TTC549 (cell line): ENCODE measurements around the gene CAPZB.

Source experiments
- FAIRE-seq: peaks from 2 replicates; lab custom pipeline; 2012; peaks lifted over from hg19 to GRCh38; lab: Jason Lieb, UNC

The CAPZB gene

GRCh38 chr1:19367584-19368041, 117.7 kb downstream of the CAPZB start:
- FAIRE-seq, result no peak

GRCh38 chr1:19366599-19367536, 118.5 kb downstream of the CAPZB start:
- no peak for FAIRE-seq

GRCh38 chr1:19365721-19366120, 119.6 kb downstream of the CAPZB start:
- no peak for FAIRE-seq

GRCh38 chr1:19363536-19364152, 121.7 kb downstream of the CAPZB start:
- no peak for FAIRE-seq

GRCh38 chr1:19361611-19362147, 123.7 kb downstream of the CAPZB start:
- no peak for FAIRE-seq

- FAIRE-seq, result no peak
Measured at GRCh38 chr1:19360843-19361610, 124.3 kb downstream of the CAPZB start.

- no peak for FAIRE-seq
Measured at GRCh38 chr1:19360432-19360831, 124.9 kb downstream of the CAPZB start.

GRCh38 chr1:19360016-19360415, 125.3 kb downstream of the CAPZB start:
- no peak for FAIRE-seq

- no peak for FAIRE-seq
Measured at GRCh38 chr1:19359357-19359756, 126.0 kb downstream of the CAPZB start.

- FAIRE-seq, result no peak
Measured at GRCh38 chr1:19358710-19359109, 126.6 kb downstream of the CAPZB start.

- FAIRE-seq, result no peak
Measured at GRCh38 chr1:19357299-19357986, 127.9 kb downstream of the CAPZB start.

- no peak for FAIRE-seq
Measured at GRCh38 chr1:19356266-19356665, 129.1 kb downstream of the CAPZB start.

GRCh38 chr1:19354531-19354981, 130.8 kb downstream of the CAPZB start:
- no peak for FAIRE-seq

- FAIRE-seq, result no peak
Measured at GRCh38 chr1:19353596-19353995, 131.7 kb downstream of the CAPZB start.

GRCh38 chr1:19352839-19353238, 132.5 kb downstream of the CAPZB start:
- FAIRE-seq, result no peak

- FAIRE-seq, result no peak
Measured at GRCh38 chr1:19351873-19352272, 133.5 kb downstream of the CAPZB start.

- no peak for FAIRE-seq
Measured at GRCh38 chr1:19350566-19350965, 134.8 kb downstream of the CAPZB start.

- no peak for FAIRE-seq
Measured at GRCh38 chr1:19349999-19350398, 135.3 kb downstream of the CAPZB start.

GRCh38 chr1:19348441-19349198, 136.7 kb downstream of the CAPZB start:
- no peak for FAIRE-seq

- no peak for FAIRE-seq
Measured at GRCh38 chr1:19347533-19348172, 137.7 kb downstream of the CAPZB start.
